HepG2 (cell line): Measurements from ENCODE around the gene PAN3. TPM values are rescaled to one million over a fixed set of nuclear protein-coding genes. Genes with fewer than 3 reads are reported as not detected.
A peak's percentile ranks its signal among the peaks of the same experiment; 100 is the strongest.

Experiments
- ATF2 ChIP-seq: sonication (generic); formaldehyde crosslinking; IDR thresholded peaks from 2 replicates; pipeline ENCODE4 v1.4.0; 2020; ENCODE audit warnings: missing genetic modification reagents
- BATF2 ChIP-seq: sonication (generic); formaldehyde crosslinking; IDR thresholded peaks from 2 replicates; pipeline ENCODE4 v1.8.0; 2022; ENCODE audit warnings: mild to moderate bottlenecking, missing genetic modification reagents, moderate library complexity
- BRF2 ChIP-seq: sonication (generic); formaldehyde crosslinking; IDR thresholded peaks from 2 replicates; pipeline ENCODE4 v1.8.1; 2022; ENCODE audit warnings: mild to moderate bottlenecking, missing genetic modification reagents
- GATA4 ChIP-seq: sonication (generic); IDR thresholded peaks from 2 replicates; pipeline ENCODE4 v1.6.1; 2016; ENCODE audit warnings: antibody characterized with exemption, low read depth, borderline replicate concordance
- MLXIP ChIP-seq: sonication (generic); formaldehyde crosslinking; IDR thresholded peaks from 2 replicates; pipeline ENCODE4 v1.9.0; 2021; ENCODE audit warnings: missing genetic modification reagents, borderline replicate concordance
- NFE2L2 ChIP-seq: fragments of 150-350 bp; IDR thresholded peaks from 2 replicates; pipeline ENCODE4 v1.6.1; 2014; ENCODE audit warnings: low read length
- NFYB ChIP-seq: sonication (generic); formaldehyde crosslinking; IDR thresholded peaks from 2 replicates; pipeline ENCODE4 v1.4.0; 2020; ENCODE audit warnings: missing genetic modification reagents
- NR1H2 ChIP-seq: sonication (generic); formaldehyde crosslinking; IDR thresholded peaks from 2 replicates; pipeline ENCODE4 v1.8.1; 2022; ENCODE audit warnings: low read depth, missing genetic modification reagents, borderline replicate concordance
- PAX8 ChIP-seq: sonication (generic); formaldehyde crosslinking; IDR thresholded peaks from 2 replicates; pipeline ENCODE4 v1.8.0; 2022; ENCODE audit warnings: mild to moderate bottlenecking, missing genetic modification reagents, borderline replicate concordance
- TFE3 ChIP-seq: IDR thresholded peaks from 2 replicates; pipeline ENCODE4 v1.6.1; 2016
- WIZ ChIP-seq: sonication (generic); formaldehyde crosslinking; IDR thresholded peaks from 2 replicates; pipeline ENCODE4 v1.5.1; 2020; ENCODE audit warnings: mild to moderate bottlenecking, missing genetic modification reagents
- ZNF24 ChIP-seq: fragments of 450-650 bp; IDR thresholded peaks from 2 replicates; pipeline ENCODE4 v1.6.1; 2017; ENCODE audit warnings: antibody characterized with exemption, mild to moderate bottlenecking
- ZNF30 ChIP-seq: sonication (generic); formaldehyde crosslinking; IDR thresholded peaks from 2 replicates; pipeline ENCODE4 v1.5.0; 2020; ENCODE audit warnings: mild to moderate bottlenecking, missing genetic modification reagents
- polyA plus RNA-seq, 8 experiments: library from polyadenylated mRNA; depleted of rRNA in 3 of 8; stranded (reverse) in 7 of 8; unstranded in 1 of 8; fragments of >200 nt; fragmentation: Illumina TruSeq in 4 of 8; extraction: Trizol in 4 of 8; gene quantifications; 2 replicates each; pipeline versions ENCODE4 v1.2.1 to v1.2.3, GENCODE V29; 2011 to 2016; ENCODE audit warnings: low read depth in 4 of 8, missing spikeins in 1 of 8, mixed read lengths in 1 of 8; ENCODE audit not compliant: insufficient read depth in 1 of 8
- total RNA-seq, 5 experiments: library from RNA; depleted of rRNA; stranded (reverse); fragments of >200 nt; fragmentation: Illumina TruSeq; extraction: Trizol; gene quantifications; 2 replicates each; pipeline ENCODE4 v1.2.3, GENCODE V29; 2016; ENCODE audit warnings: low read depth in 1 of 5

PAN3 gene
- total and polyA plus RNA-seq, 2 of the 13 experiments (the other 11 are each of a cell fraction or from before 2014, with no cell fraction given): 9.7 to 10.6 TPM

- TF ChIP-seq PAX8 (CRISPR knock-in tag): peak; percentile 60; the same call in 1 of the 2 replicates
- TF ChIP-seq NFYB (CRISPR knock-in tag): no peak
- TF ChIP-seq NFE2L2: no peak
- TF ChIP-seq MLXIP: no peak
- no peak for TF ChIP-seq BATF2 (CRISPR knock-in tag)
- no peak for TF ChIP-seq ATF2 (CRISPR knock-in tag)
- TF ChIP-seq ZNF24: no peak
- TF ChIP-seq ZNF30 (CRISPR knock-in tag): no peak
- TF ChIP-seq NR1H2 (CRISPR knock-in tag): 0 out of 2 replicates have a peak, but pooled peaks have one; percentile 39
- TF ChIP-seq TFE3 (CRISPR knock-in tag): no peak
- TF ChIP-seq BRF2 (CRISPR knock-in tag): no peak
- TF ChIP-seq GATA4: no peak
- no peak for TF ChIP-seq WIZ (CRISPR knock-in tag)
Measured at GRCh38 chr13:28138756-28139470, 568 bp downstream of the PAN3 start (continued).
